Stimulated activated CD8-positive, alpha-beta memory T cell treated with anti-CD3 and anti-CD28 coated beads, Interleukin-15, amount 100 ng/mL, for 4 hours (primary cell): ENCODE measurements around the gene LMCD1.
"Not testable (repeated sequence)": the region's sequence is repeated elsewhere in the genome, so short reads cannot be mapped to it uniquely, and the experiment has no call there.

Source experiments
- DNase-seq, 2 donors: peaks; one replicate each; pipeline ENCODE4 v3.0.0-alpha.2; 2020; ENCODE audit warnings: low read depth in 2 of 2

The LMCD1 gene

GRCh38 chr3:8560366-8561007 is 58.9 kb downstream of the LMCD1 start:
- no peak for DNase-seq

GRCh38 chr3:8561370-8561769 is 59.7 kb downstream of the LMCD1 start:
- no peak for DNase-seq

DNA sequence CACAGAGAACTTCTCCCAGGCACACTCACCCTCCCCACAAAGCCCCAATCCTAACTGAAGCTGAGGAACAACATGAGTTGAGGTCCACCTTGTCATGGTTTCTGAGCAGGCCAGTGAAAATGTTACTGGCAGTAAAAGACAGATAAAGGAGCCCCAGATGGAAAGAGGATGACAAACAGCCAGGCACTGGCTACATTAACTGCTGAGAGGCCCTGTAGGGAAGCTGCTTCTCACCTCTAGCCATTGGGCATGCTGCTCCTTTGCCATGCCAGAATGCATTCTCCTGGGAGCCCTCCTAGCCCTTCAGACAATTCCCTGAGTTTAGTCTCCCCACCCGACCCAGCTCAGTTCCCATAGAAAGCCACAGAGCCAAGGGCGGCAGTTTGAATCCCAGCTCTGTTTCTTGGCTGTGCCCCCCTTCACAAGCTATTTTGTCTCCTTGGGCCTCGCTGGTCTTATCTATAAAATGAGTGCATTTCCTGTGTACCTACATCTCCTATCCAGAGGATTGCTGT is 60.5 kb downstream of the LMCD1 start:
- DNase-seq: no peak

GRCh38 chr3:8563146-8563545 is 61.5 kb downstream of the LMCD1 start:
- no peak for DNase-seq

DNA sequence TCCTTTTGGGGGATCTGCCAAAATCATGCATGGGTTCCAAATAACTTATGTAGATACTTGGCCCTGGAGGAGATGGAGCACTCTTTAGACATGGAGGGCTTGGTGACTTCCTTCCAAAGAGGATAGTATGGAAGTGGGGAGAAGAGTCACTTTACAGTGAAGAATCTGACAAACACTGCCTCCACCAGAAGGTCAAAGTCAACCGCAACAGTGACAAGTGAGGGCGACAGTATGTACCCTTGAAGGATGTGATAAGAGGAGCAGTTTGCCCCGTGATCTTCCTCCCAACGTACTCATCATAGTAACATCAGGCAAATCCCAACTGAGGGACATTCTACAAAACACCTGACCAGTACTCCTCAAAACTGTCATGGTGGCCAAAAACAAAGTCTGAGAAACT is 62.0 kb downstream of the LMCD1 start:
- no peak for DNase-seq

DNA sequence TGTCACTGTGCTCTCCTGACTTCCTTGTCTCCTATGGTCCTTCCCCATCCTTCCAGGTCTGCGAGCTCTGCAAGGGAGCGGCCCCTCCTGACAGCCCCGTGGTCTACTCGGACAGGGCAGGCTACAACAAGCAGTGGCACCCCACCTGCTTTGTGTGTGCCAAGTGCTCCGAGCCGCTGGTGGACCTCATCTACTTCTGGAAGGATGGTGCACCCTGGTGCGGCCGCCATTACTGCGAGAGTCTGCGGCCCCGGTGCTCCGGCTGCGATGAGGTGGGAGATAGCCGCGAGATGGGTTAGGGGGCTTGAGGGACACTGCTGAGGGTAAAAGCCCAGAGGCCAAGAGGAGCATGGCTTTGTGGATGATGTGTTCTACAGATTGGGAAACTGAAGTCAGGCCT is 63.8 kb downstream of the LMCD1 start:
- no peak for DNase-seq

DNA sequence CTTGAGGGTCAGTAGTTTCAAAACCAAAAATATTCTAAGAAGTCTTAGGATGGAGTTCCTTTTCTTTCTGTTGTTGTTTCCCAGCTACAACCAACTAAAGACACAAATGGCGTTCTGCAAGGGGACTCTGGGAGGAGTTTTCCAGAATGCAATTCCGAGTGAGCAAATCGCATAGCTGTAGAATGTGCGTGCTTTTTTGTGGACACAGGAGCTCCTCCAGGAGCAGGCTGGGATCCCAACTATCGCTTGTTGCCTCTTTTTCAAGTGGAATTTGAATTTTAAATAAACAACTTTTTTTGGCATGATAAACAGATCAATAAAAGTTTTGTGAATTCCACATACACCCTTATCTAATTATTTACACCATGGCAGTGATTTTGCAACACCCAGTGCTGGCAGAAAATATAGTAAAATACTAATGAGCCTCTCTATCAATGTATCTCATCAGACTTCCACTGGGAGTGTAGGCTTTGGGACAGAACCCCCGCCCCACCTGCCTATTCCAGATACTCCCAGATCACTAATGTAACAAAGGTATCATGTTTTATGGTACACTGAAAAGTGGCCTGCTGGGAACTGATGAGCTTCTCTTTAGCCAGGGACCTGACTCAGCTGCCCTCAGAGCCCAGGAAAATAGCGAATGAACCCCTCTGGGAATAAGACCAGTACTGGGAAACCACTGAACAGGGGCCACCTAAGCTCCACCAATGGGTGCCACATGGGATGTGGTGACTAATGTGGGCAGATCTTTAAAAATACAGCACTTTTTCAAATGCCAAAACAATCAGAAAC is 66.4 kb downstream of the LMCD1 start:
- no peak for DNase-seq

- DNase-seq: no peak
These were observed 69.6 kb downstream of the LMCD1 start for GRCh38 chr3:8571256-8571655.

DNA sequence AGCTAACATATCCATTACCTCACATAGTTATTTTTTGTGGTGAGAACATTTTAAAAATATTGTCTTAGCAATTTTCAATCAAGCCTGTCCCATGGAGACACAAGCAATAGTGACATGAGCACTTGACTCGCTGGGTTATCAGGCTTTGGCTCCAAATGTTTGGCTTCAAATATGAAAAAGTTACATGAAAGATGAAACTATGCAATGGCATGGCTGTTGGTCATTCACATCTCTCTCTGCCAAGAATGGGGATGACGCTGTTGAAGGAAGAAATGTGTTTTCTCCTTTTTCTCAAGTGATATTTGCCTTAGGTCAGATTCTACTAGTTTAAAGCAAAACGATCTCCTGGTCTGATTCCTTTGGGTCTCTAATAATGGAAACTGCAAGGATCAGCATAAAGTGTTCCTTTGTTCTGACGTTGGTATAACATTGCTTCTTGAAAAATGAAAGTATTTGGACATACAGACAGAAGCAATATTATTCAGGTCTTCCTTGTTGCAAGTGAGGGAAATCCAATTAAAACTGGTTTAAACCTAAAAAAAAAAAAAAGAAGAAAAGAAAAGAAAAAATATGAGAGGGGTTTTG is 71.8 kb downstream of the LMCD1 start:
- DNase-seq: no peak

DNA sequence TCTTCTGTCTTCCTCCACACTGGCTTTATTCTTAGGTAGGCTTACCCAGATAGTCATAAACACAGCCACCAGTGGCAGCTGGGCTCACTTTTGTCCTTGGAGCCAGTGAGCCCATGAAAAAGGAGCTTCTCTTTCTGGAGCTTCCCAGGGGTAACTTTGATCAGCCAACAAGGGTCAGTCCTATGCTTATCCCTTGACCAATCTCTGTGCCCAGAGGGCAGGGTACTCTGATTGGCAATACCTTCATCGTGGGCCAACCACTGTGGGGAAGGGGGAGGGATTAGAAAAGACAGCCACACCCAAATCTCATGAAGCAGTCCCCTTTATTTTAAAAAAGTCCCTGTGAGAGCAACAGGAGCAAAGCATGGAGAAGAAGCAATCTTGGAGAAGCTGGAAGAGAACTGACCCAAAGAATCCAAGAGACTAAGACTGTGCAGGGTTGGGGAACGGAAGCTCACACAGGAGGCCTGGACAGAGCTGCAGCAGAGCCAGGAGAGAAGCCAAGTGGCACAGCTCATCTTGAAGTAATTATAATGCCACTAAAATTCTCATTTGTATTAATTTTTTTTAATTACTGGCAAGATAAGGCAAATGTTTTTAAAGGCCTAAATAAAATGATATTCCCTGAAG is 72.5 kb downstream of the LMCD1 start:
- no peak for DNase-seq

DNA sequence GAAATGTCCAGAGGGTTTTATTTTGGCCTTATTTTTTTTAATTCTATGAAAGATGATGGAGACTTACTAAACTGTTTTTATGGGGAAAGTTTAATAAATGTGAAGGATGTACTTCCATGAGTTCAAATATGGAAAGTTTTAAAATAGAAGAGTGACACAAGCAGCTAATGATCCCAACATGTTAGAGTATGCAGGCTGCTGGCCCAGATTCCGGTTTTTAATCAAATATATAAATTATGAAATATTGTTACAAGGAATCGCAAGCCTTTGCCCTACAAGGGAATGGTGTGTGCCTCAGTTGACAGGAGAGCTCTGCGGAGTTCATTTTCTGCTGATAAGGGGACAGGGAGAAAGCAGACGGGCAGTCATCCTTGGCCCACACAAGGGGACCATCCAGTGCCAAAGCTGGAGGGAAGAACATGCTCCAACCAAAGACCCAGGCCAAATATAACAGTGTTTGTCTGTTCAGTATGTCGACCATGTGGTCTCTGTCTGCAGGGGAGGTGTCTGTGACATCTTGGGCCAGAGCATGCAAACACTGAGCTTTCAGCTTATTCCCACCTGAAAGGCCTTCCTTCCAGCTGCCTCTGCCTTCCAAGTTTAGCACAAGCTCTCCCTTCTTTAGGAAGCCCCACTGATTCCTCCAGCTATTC is 73.2 kb downstream of the LMCD1 start:
- no peak for DNase-seq

DNA sequence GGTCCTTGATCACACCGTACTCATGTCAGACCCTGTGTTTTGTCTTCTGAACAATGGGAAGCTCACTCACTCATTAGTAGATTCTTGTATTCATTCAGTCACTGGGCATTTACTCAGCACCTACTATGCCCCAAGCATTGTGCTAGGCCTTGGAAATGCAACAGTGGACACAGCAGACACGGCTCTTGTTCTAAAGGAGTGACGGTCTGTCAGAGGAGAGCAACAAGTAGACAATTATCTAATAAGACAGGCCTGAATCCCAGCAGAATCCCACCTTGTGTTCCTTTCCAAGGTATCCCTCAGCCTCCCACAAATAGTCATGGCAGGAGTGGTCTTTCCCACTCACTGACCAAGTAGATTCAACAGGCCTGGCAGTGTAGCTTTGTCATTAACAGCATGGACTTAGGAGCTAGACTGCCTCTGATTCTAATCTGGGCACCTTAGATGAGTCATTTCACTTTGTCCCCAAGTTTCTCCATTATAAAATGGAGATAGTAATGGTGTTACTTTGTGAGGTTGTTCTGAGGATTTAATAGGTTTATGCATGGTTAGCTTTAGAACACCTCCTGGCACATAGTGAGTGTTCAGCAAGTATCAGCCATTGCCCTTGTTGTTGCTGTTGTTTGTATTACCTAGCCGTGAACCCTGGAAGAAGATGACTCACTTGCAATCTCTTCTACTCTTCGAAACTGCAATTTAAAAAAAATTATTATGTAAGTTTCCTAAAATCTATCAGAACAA is 73.9 kb downstream of the LMCD1 start:
- DNase-seq: no peak

- DNase-seq: no peak
These were observed 74.8 kb downstream of the LMCD1 start for GRCh38 chr3:8576436-8576835.

GRCh38 chr3:8576841-8577571 is 75.4 kb downstream of the LMCD1 start:
- DNase-seq: no peak

- DNase-seq: no peak
These were observed 76.7 kb downstream of the LMCD1 start for GRCh38 chr3:8578282-8578681.

GRCh38 chr3:8579096-8579495 is 77.5 kb downstream of the LMCD1 start:
- no peak for DNase-seq

DNA sequence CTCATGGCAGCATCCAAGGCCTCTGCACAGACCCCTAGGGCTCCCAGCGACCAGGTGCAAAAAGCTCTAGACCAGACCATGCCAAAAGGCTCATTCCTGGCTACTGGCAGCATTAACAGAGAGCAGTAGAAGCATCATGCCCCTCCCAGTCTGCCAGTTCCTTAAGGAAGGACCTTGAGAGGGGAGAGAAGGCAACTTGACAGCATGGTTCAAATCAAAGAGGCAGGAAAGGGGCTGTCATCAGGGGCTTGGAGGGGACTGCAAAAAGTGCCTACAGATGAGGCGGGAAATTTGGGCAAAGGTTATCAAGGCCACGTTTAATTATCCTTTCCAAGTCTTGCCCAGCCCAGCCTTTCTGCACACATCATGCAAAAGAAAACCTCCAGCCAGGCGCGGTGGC is 78.3 kb downstream of the LMCD1 start:
- no peak for DNase-seq

DNA sequence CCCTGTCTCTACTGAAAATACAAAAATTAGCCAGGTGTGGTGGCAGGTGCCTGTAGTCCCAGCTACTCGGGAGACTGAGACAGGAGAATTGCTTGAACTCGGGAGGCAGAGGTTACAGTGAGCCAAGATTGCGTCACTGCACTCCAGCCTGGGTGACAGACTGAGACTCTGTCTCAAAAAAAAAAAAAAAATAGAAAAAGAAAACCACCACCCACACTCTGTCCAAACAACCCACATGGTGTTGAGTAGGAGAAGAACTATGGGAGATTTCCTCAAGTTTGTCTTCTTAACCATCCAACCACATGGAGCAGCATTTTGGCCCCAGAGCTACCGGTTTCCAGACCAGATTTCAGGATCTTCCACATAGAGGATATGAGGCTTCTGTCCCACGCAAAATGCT is 78.8 kb downstream of the LMCD1 start:
- DNase-seq: not testable (repeated sequence)

DNA sequence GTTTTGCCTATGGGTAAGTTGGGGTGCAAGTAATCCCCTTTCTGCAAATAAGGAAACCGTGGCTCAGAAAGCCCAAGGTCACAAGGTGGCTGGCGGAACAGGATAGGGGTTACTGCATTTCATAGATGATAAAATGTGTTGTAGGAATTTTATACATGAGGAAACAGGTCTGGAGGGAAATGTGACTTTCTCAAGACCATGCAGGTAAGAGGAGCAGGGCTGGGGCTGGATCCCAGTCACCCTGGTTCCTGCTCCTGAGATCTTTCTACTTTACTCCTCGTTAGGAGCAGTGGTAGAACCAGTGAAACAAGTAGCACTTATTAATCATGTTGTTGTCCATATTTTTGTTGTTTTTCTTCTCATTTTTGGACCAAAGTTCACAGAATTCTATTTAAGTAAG is 79.8 kb downstream of the LMCD1 start:
- DNase-seq: no peak

GRCh38 chr3:8581806-8582445 is 80.3 kb downstream of the LMCD1 start:
- DNase-seq: no peak
